WTC11 (cell line): ENCODE measurements around the gene PTH1R. TPM values are rescaled to one million over a fixed set of nuclear protein-coding genes. Genes with fewer than 3 reads are reported as not detected.

ENCODE experiments used
- ATAC-seq: fragments of 200-7000 bp; cut with Tn5 transposase; 2 replicates; pipeline ENCODE4 v1.10.0; 2021; ENCODE audit warnings: mild to moderate bottlenecking, moderate library complexity
- CTCF ChIA-PET: fragments of 300-600 bp; sonication (Branson Sonifier 250); formaldehyde crosslinking; loops from one replicate; lab custom pipeline; 2021; ENCODE audit warnings: antibody characterized with exemption; lab: Charles Lee
- POLR2A ChIA-PET: fragments of 350-600 bp; sonication (Branson Sonifier 250); formaldehyde crosslinking; loops from one replicate; lab custom pipeline; 2021; ENCODE audit warnings: antibody characterized with exemption; lab: Charles Lee
- DNase-seq: peaks from one replicate; pipeline ENCODE4 v3.0.0; 2021; ENCODE audit warnings: low spot score
- H3K27ac Mint-ChIP-seq: 2 replicates; pipeline ENCODE4 v1.8.0; 2021; ENCODE audit warnings: mixed read lengths
- H3K27me3 Mint-ChIP-seq: 2 replicates; pipeline ENCODE4 v1.8.0; 2021; ENCODE audit warnings: low read depth, mild to moderate bottlenecking, moderate library complexity, mixed read lengths
- H3K36me3 Mint-ChIP-seq: 2 replicates; pipeline ENCODE4 v1.8.0; 2021; ENCODE audit warnings: mixed read lengths
- H3K4me1 Mint-ChIP-seq: 2 replicates; pipeline ENCODE4 v1.8.0; 2022; ENCODE audit warnings: mixed read lengths
- H3K4me3 Mint-ChIP-seq: 2 replicates; pipeline ENCODE4 v1.8.0; 2021; ENCODE audit warnings: mild to moderate bottlenecking, moderate library complexity, mixed read lengths
- H3K9me3 Mint-ChIP-seq: 2 replicates; pipeline ENCODE4 v1.8.0; 2021; ENCODE audit warnings: mixed read lengths
- AFF4 ChIP-seq: sonication (generic); formaldehyde crosslinking; IDR thresholded peaks from 2 replicates; pipeline ENCODE4 v1.8.1; 2023; ENCODE audit warnings: mild to moderate bottlenecking, missing genetic modification reagents, borderline replicate concordance
- AR ChIP-seq: fragments of 250-450 bp; sonication (Bioruptor Pico); IDR thresholded peaks from 2 replicates; pipeline ENCODE4 v1.9.0; 2021; ENCODE audit warnings: mild to moderate bottlenecking
- ATF1 ChIP-seq: sonication (generic); formaldehyde crosslinking; IDR thresholded peaks from 2 replicates; pipeline ENCODE4 v1.8.1; 2023; ENCODE audit warnings: mild to moderate bottlenecking, moderate library complexity, missing genetic modification reagents
- FOXJ3 ChIP-seq: sonication (generic); formaldehyde crosslinking; IDR thresholded peaks from 2 replicates; pipeline ENCODE4 v1.9.0; 2021; ENCODE audit warnings: missing genetic modification reagents, mild to moderate bottlenecking, borderline replicate concordance
- IRF1 ChIP-seq: sonication (generic); formaldehyde crosslinking; IDR thresholded peaks from 2 replicates; pipeline ENCODE4 v1.8.0; 2023; ENCODE audit warnings: missing genetic modification reagents
- NFATC4 ChIP-seq: fragments of 250-450 bp; sonication (Bioruptor Pico); IDR thresholded peaks from 2 replicates; pipeline ENCODE4 v1.9.0; 2021; ENCODE audit warnings: mild to moderate bottlenecking
- NR1H2 ChIP-seq: sonication (generic); formaldehyde crosslinking; IDR thresholded peaks from 2 replicates; pipeline ENCODE4 v1.9.0; 2021; ENCODE audit warnings: mild to moderate bottlenecking, moderate library complexity, missing genetic modification reagents
- OVOL2 ChIP-seq: fragments of 250-450 bp; sonication (Bioruptor Pico); IDR thresholded peaks from 2 replicates; pipeline ENCODE4 v1.9.0; 2021; ENCODE audit warnings: mild to moderate bottlenecking, borderline replicate concordance
- PRRX2 ChIP-seq: fragments of 250-450 bp; sonication (Bioruptor Pico); IDR thresholded peaks from 2 replicates; pipeline ENCODE4 v1.8.0; 2021; ENCODE audit warnings: mild to moderate bottlenecking
- RORB ChIP-seq: fragments of 250-450 bp; sonication (Bioruptor Pico); IDR thresholded peaks from 2 replicates; pipeline ENCODE4 v1.9.0; 2021; ENCODE audit warnings: mild to moderate bottlenecking
- SMAD3 ChIP-seq: sonication (generic); formaldehyde crosslinking; IDR thresholded peaks from 2 replicates; pipeline ENCODE4 v1.8.0; 2022; ENCODE audit warnings: missing genetic modification reagents, mild to moderate bottlenecking, borderline replicate concordance
- USF1 ChIP-seq: sonication (generic); formaldehyde crosslinking; IDR thresholded peaks from 2 replicates; pipeline ENCODE4 v1.8.0; 2022; ENCODE audit warnings: mild to moderate bottlenecking, missing genetic modification reagents
- ZNF396 ChIP-seq: fragments of 250-450 bp; sonication (Bioruptor Pico); IDR thresholded peaks from 2 replicates; pipeline ENCODE4 v1.8.0; 2021; ENCODE audit warnings: mild to moderate bottlenecking, moderate library complexity, borderline replicate concordance
- ZSCAN18 ChIP-seq: fragments of 250-450 bp; sonication (Bioruptor Pico); IDR thresholded peaks from 2 replicates; pipeline ENCODE4 v2.1.2; 2022; ENCODE audit warnings: mild to moderate bottlenecking, moderate library complexity
- total RNA-seq: library from RNA; stranded (reverse); gene quantifications from 3 replicates; pipeline ENCODE4 v1.2.3, GENCODE V29; 2021

PTH1R gene
- total RNA-seq, 1 experiment from 2014 or later, result 12.0 TPM

- TF ChIP-seq AFF4 (CRISPR knock-in tag) (no peak), SMAD3 (CRISPR knock-in tag) (no peak), IRF1 (CRISPR knock-in tag) (no peak), PRRX2 (no peak), NFATC4 (CRISPR knock-in tag) (no peak), RORB (no peak), AR (CRISPR knock-in tag) (no peak), USF1 (CRISPR knock-in tag) (no peak), NR1H2 (CRISPR knock-in tag) (no peak)
- TF ChIP-seq, all 79 proteins: peak for 0
These were observed 27.0 kb downstream of the PTH1R start (continued) for GRCh38 chr3:46904303-46905212.

GRCh38 chr3:46905213-46905560, 27.7 kb downstream of the PTH1R start:
- no peaks in the 10 kb centered on the region for H3K9me3 Mint-ChIP-seq
- H3K4me3 Mint-ChIP-seq, result no peak overlapping the region
- POLR2A ChIA-PET, result no interaction called here
- no peaks in the 10 kb centered on the region for H3K4me1 Mint-ChIP-seq
- no peak overlapping the region for H3K27ac Mint-ChIP-seq
- no peak for TF ChIP-seq OVOL2
- no peak for TF ChIP-seq ZSCAN18 (CRISPR knock-in tag)
- TF ChIP-seq ZNF396 (CRISPR knock-in tag), result no peak
- no peak for TF ChIP-seq ATF1 (CRISPR knock-in tag)
- no peak for TF ChIP-seq FOXJ3 (CRISPR knock-in tag)
- TF ChIP-seq, all 79 proteins: peak for 0
- no peak for ATAC-seq
- CTCF ChIA-PET, result interaction anchor here (1.3 to 1.4 kb wide), 2 partner anchors 210 to 416 kb away, joined by 3 read pairs; no protein-coding TSS in a partner anchor
- Mint-ChIP-seq H3K27me3 (no peaks in the 10 kb centered on the region; the same call in 1 of the 2 replicates), H3K36me3 (no peaks in the 10 kb centered on the region)
- no peak for DNase-seq
